Astrocyte of the cerebellum (primary cell): ENCODE measurements around the gene PSMG1.
A peak's percentile ranks its signal among the peaks of the same experiment; 100 is the strongest.
"Not testable (repeated sequence)": the region's sequence is repeated elsewhere in the genome, so short reads cannot be mapped to it uniquely, and the experiment has no call there.

Source experiments
- DNase-seq: peaks from one replicate; pipeline ENCODE4 v3.0.0-alpha.2; 2011; ENCODE audit warnings: low read depth
- H3K4me3 ChIP-seq: 2 replicates; pipeline ENCODE4 v1.5.1; 2011; ENCODE audit warnings: mild to moderate bottlenecking, low read depth, low read length, moderate library complexity
- CTCF ChIP-seq: IDR thresholded peaks from 2 replicates; pipeline ENCODE4 v1.5.1; 2012; ENCODE audit warnings: low read length, low read depth, moderate library complexity, mild to moderate bottlenecking; ENCODE audit errors: missing control alignments
- in situ Hi-C: cut with HindIII; loops from 2 replicates; pipeline ENCODE4 v1.10.0; 2017; ENCODE audit warnings: low sequenced_read_pairs

PSMG1 gene

GRCh38 chr21:39183272-39184049 lies at the start of gene PSMG1:
Gene PSMG1 (minus strand): TSS chr21:39183451. CDS start chr21:39183385, 66 bp downstream.
- TF ChIP-seq CTCF = no peak

GRCh38 chr21:39232861-39233291 lies 49.6 kb upstream of the PSMG1 start:
- DNase-seq = no peak
- in situ Hi-C loops = no loop called here
- no peak overlapping the region for H3K4me3 ChIP-seq
- no peak for TF ChIP-seq CTCF

More at GRCh38 chr21:39183272-39184049, at the start of gene PSMG1:
- DNase-seq = peak; percentile 85
- in situ Hi-C loops = no loop called here
- peak within 1 kb of the TSS; percentile 86 for H3K4me3 ChIP-seq

- no peak overlapping the region for H3K4me3 ChIP-seq
- no peak for DNase-seq
- no peak for TF ChIP-seq CTCF
- in situ Hi-C loops = no loop called here
Observed at GRCh38 chr21:39224930-39225329, 41.7 kb upstream of the PSMG1 start.

GRCh38 chr21:39221997-39222486 lies 38.8 kb upstream of the PSMG1 start:
- in situ Hi-C loops = no loop called here
- H3K4me3 ChIP-seq = no peak overlapping the region
- TF ChIP-seq CTCF = no peak
- DNase-seq = no peak

- in situ Hi-C loops = no loop called here
- no peak for TF ChIP-seq CTCF
- DNase-seq = no peak
- H3K4me3 ChIP-seq = no peak overlapping the region
Observed at GRCh38 chr21:39221282-39221996, 38.2 kb upstream of the PSMG1 start.

- in situ Hi-C loops, DNase-seq, H3K4me3 ChIP-seq: not testable (repeated sequence)
Observed at GRCh38 chr21:39220875-39221274, 37.6 kb upstream of the PSMG1 start.

GRCh38 chr21:39220150-39220549 lies 36.9 kb upstream of the PSMG1 start:
- no peak for TF ChIP-seq CTCF
- in situ Hi-C loops = no loop called here
- no peak for DNase-seq
- no peak overlapping the region for H3K4me3 ChIP-seq
